Hepatocyte (in vitro differentiated cells): Measurements from ENCODE around the gene ULBP2. TPM values are rescaled to one million over a fixed set of nuclear protein-coding genes. Genes with fewer than 3 reads are reported as not detected.

ENCODE experiments used
- DNase-seq: peaks from one replicate; pipeline ENCODE4 v3.0.0-alpha.2; 2016; ENCODE audit warnings: low spot score
- H2AFZ ChIP-seq: fragments of 200-600 bp; sonication (generic); 2 replicates; pipeline ENCODE4 v1.6.0; 2016; ENCODE audit warnings: antibody characterized with exemption, mild to moderate bottlenecking
- H3K27ac ChIP-seq: fragments of 200-600 bp; sonication (generic); 2 replicates; pipeline ENCODE4 v1.5.1; 2016; ENCODE audit warnings: mild to moderate bottlenecking
- H3K27me3 ChIP-seq: fragments of 200-600 bp; sonication (generic); 2 replicates; pipeline ENCODE4 v1.6.1; 2016
- H3K36me3 ChIP-seq: fragments of 200-600 bp; sonication (generic); replicated peaks from 2 replicates; pipeline ENCODE4 v1.5.1; 2016; ENCODE audit warnings: low read depth; ENCODE audit not compliant: insufficient read depth
- H3K4me1 ChIP-seq: fragments of 200-600 bp; sonication (generic); 2 replicates; pipeline ENCODE4 v1.5.1; 2016; ENCODE audit warnings: mild to moderate bottlenecking, moderate library complexity; ENCODE audit not compliant: insufficient read depth
- H3K4me2 ChIP-seq: fragments of 200-600 bp; sonication (generic); 2 replicates; pipeline ENCODE4 v1.6.0; 2016
- H3K4me3 ChIP-seq: fragments of 200-600 bp; sonication (generic); 2 replicates; pipeline ENCODE4 v1.5.1; 2016; ENCODE audit warnings: mild to moderate bottlenecking
- H3K79me2 ChIP-seq: fragments of 200-600 bp; sonication (generic); 2 replicates; pipeline ENCODE4 v1.6.0; 2017; ENCODE audit warnings: mild to moderate bottlenecking
- H3K9me2 ChIP-seq: fragments of 200-600 bp; sonication (generic); replicated peaks from 2 replicates; pipeline ENCODE4 v1.6.0; 2017; ENCODE audit warnings: mild to moderate bottlenecking; ENCODE audit not compliant: insufficient read depth
- H3K9me3 ChIP-seq: fragments of 200-600 bp; sonication (generic); 2 replicates; pipeline ENCODE4 v1.5.1; 2016; ENCODE audit warnings: low read depth, mild to moderate bottlenecking
- H4K20me1 ChIP-seq: fragments of 200-600 bp; sonication (generic); 2 replicates; pipeline ENCODE4 v1.6.0; 2016; ENCODE audit warnings: mild to moderate bottlenecking; ENCODE audit not compliant: insufficient read depth, poor library complexity, severe bottlenecking
- CTCF ChIP-seq: fragments of 200-600 bp; sonication (generic); IDR thresholded peaks from 2 replicates; pipeline ENCODE4 v1.5.1; 2016; ENCODE audit warnings: antibody characterized with exemption, mild to moderate bottlenecking; ENCODE audit not compliant: poor library complexity
- EZH2 ChIP-seq: fragments of 200-600 bp; sonication (generic); IDR thresholded peaks from 2 replicates; pipeline ENCODE4 v1.6.1; 2016; ENCODE audit warnings: antibody characterized with exemption, mild to moderate bottlenecking, borderline replicate concordance
- EZH2phosphoT487 ChIP-seq: fragments of 200-600 bp; sonication (generic); IDR thresholded peaks from one replicate; pipeline ENCODE4 v1.6.1; 2018; ENCODE audit warnings: antibody characterized with exemption, mild to moderate bottlenecking, low read depth, moderate library complexity; ENCODE audit not compliant: unreplicated experiment, severe bottlenecking
- WGBS: methylation state at CpG from one replicate; pipeline ENCODE4 v1.1.6; 2016; ENCODE audit warnings: low lambda C conversion rate; ENCODE audit errors: missing lambda C conversion rate; 5-methylcytosine and 5-hydroxymethylcytosine counted together
- polyA plus RNA-seq: library from polyadenylated mRNA; unstranded; fragments of >200 nt; fragmentation: Nextera tagmentation; extraction: Ambion mirVana; gene quantifications from 2 replicates; pipeline ENCODE4 v1.2.1, GENCODE V29; 2016
- total RNA-seq: library from RNA; depleted of rRNA; stranded (reverse); fragments of >200 nt; gene quantifications from 2 replicates; pipeline ENCODE4 v1.2.3, GENCODE V29; 2014

ULBP2 gene
- total and polyA plus RNA-seq, 2 experiments from 2014 or later: 0.10 to 0.15 TPM

- H3K27me3 ChIP-seq: peaks cover 58% of the 10 kb centered on the region
- 64% methylated on average over 1 of the region's 1 CpG for WGBS
Observed at GRCh38 chr6:149948011-149948410, 6.2 kb downstream of the ULBP2 start.

GRCh38 chr6:149948616-149949015, 6.8 kb downstream of the ULBP2 start:
- DNase-seq: no peak
- Histone ChIP-seq H3K4me1 (no peaks in the 10 kb centered on the region), H3K9me2 (no peaks in the 10 kb centered on the region), H3K36me3 (no peaks in the 10 kb centered on the region), H3K27me3 (peaks cover 60% of the 10 kb centered on the region), H2AFZ (no peak overlapping the region), H3K79me2 (no peaks in the 10 kb centered on the region), H3K4me3 (no peak overlapping the region), H4K20me1 (no peaks in the 10 kb centered on the region), H3K9me3 (no peaks in the 10 kb centered on the region), H3K27ac (no peak overlapping the region), H3K4me2 (no peak overlapping the region)
- WGBS: 78% methylated on average over 5 of the region's 5 CpGs
- TF ChIP-seq CTCF: no peak
- no peak for TF ChIP-seq EZH2phosphoT487
- no peak for TF ChIP-seq EZH2

More at GRCh38 chr6:149948011-149948410, 6.2 kb downstream of the ULBP2 start:
- Histone ChIP-seq H3K36me3 (no peaks in the 10 kb centered on the region), H3K4me1 (no peaks in the 10 kb centered on the region), H3K9me3 (no peaks in the 10 kb centered on the region), H3K27ac (no peak overlapping the region), H3K79me2 (no peaks in the 10 kb centered on the region), H2AFZ (no peak overlapping the region), H4K20me1 (no peaks in the 10 kb centered on the region), H3K9me2 (no peaks in the 10 kb centered on the region), H3K4me3 (no peak overlapping the region), H3K4me2 (no peak overlapping the region)
- no peak for TF ChIP-seq CTCF
- TF ChIP-seq EZH2: no peak
- no peak for TF ChIP-seq EZH2phosphoT487
- no peak for DNase-seq

GRCh38 chr6:149950423-149950822, 8.6 kb downstream of the ULBP2 start:
- Histone ChIP-seq H3K36me3 (no peaks in the 10 kb centered on the region), H3K27me3 (peaks cover 61% of the 10 kb centered on the region), H4K20me1 (no peaks in the 10 kb centered on the region), H3K27ac (no peak overlapping the region), H3K4me1 (no peaks in the 10 kb centered on the region), H3K79me2 (no peaks in the 10 kb centered on the region), H3K4me3 (no peak overlapping the region), H3K9me3 (no peaks in the 10 kb centered on the region), H3K4me2 (no peak overlapping the region), H2AFZ (no peak overlapping the region), H3K9me2 (no peaks in the 10 kb centered on the region)
- DNase-seq: no peak
- 38% methylated on average over 8 of the region's 8 CpGs for WGBS
- TF ChIP-seq EZH2 (no peak), CTCF (no peak), EZH2phosphoT487 (no peak)

- Histone ChIP-seq H3K4me2 (no peak overlapping the region), H3K79me2 (no peaks in the 10 kb centered on the region), H3K4me3 (no peak overlapping the region), H3K27ac (no peak overlapping the region), H3K9me3 (no peaks in the 10 kb centered on the region), H3K36me3 (no peaks in the 10 kb centered on the region), H3K27me3 (peaks cover 67% of the 10 kb centered on the region), H4K20me1 (no peaks in the 10 kb centered on the region), H3K9me2 (no peaks in the 10 kb centered on the region), H2AFZ (no peak overlapping the region), H3K4me1 (no peaks in the 10 kb centered on the region)
- whole genome bisulfite sequencing: 80% methylated on average over 9 of the region's 9 CpGs
- no peak for DNase-seq
- TF ChIP-seq CTCF (no peak), EZH2phosphoT487 (no peak), EZH2 (no peak)
Observed at GRCh38 chr6:149951096-149951495, 9.3 kb downstream of the ULBP2 start.
